CD4-positive, alpha-beta T cell treated with Interleukin-12 subunit alpha and Interleukin-12 subunit beta, for 1 hour (primary cell): ENCODE measurements around the gene DNM1.
"Not testable (repeated sequence)": the region's sequence is repeated elsewhere in the genome, so short reads cannot be mapped to it uniquely, and the experiment has no call there.

Experiments
- DNase-seq: peaks from one replicate; pipeline ENCODE4 v3.0.0-alpha.2; 2020

DNM1 gene

GRCh38 chr9:128178806-128179431, 24.3 kb upstream of the DNM1 start:
- DNase-seq: no peak

GRCh38 chr9:128180001-128180400, 23.2 kb upstream of the DNM1 start:
- no peak for DNase-seq

GRCh38 chr9:128180447-128180846, 22.7 kb upstream of the DNM1 start:
- DNase-seq: no peak

GRCh38 chr9:128181480-128181879, 21.7 kb upstream of the DNM1 start:
- not testable (repeated sequence) for DNase-seq

GRCh38 chr9:128182893-128183588, 20.1 kb upstream of the DNM1 start:
- DNase-seq: no peak

GRCh38 chr9:128185979-128186965, 16.9 kb upstream of the DNM1 start:
- no peak for DNase-seq

GRCh38 chr9:128187361-128187760, 15.8 kb upstream of the DNM1 start:
- DNase-seq: no peak

GRCh38 chr9:128188209-128188608, 15.0 kb upstream of the DNM1 start:
- DNase-seq: no peak

GRCh38 chr9:128190013-128190412, 13.2 kb upstream of the DNM1 start:
- no peak for DNase-seq

- DNase-seq: no peak
Measured at GRCh38 chr9:128190516-128191405, 12.4 kb upstream of the DNM1 start.

- peak; percentile 78 for DNase-seq
Measured at GRCh38 chr9:128191406-128192046, 11.7 kb upstream of the DNM1 start, which contains the start of gene CIZ1. Gene CIZ1 (minus strand): TSS chr9:128191572. CDS start chr9:128190857, 715 bp downstream.

GRCh38 chr9:128192601-128193371, 10.4 kb upstream of the DNM1 start:
- peak; percentile 61 for DNase-seq

- DNase-seq: no peak
Measured at GRCh38 chr9:128193469-128194096, 9.6 kb upstream of the DNM1 start.

GRCh38 chr9:128201441-128202369, 1.5 kb upstream of the DNM1 start:
- no peak for DNase-seq

- no peak for DNase-seq
Measured at GRCh38 chr9:128202648-128203023, 543 bp upstream of the DNM1 start.

- peak; percentile 13 for DNase-seq
Measured at GRCh38 chr9:128203707-128204551, 750 bp downstream of the DNM1 start.

- no peak for DNase-seq
Measured at GRCh38 chr9:128204858-128205257, 1.7 kb downstream of the DNM1 start.

GRCh38 chr9:128205296-128205944, 2.2 kb downstream of the DNM1 start:
- no peak for DNase-seq
